Measurements from ENCODE around the gene WNT2B.

WNT2B gene

GRCh38 chr1:112530832-112531231 lies 22.1 kb downstream of the WNT2B start:
- DNase-seq = no peak

GRCh38 chr1:112532064-112532463 lies 23.3 kb downstream of the WNT2B start:
- DNase-seq = no peak

- no peak for DNase-seq
Observed at GRCh38 chr1:112533029-112533428, 24.3 kb downstream of the WNT2B start.

- DNase-seq = no peak
Observed at GRCh38 chr1:112536561-112536960, 27.8 kb downstream of the WNT2B start.

GRCh38 chr1:112537456-112537855 lies 28.7 kb downstream of the WNT2B start:
- DNase-seq = no peak

GRCh38 chr1:112538883-112539282 lies 30.1 kb downstream of the WNT2B start:
- no peak for DNase-seq

GRCh38 chr1:112540226-112540794 lies 31.5 kb downstream of the WNT2B start:
- no peak for DNase-seq

- no peak for DNase-seq
Observed at GRCh38 chr1:112541299-112541698, 32.5 kb downstream of the WNT2B start.

GRCh38 chr1:112542206-112542973 lies 33.6 kb downstream of the WNT2B start:
- DNase-seq = no peak

- no peak for DNase-seq
Observed at GRCh38 chr1:112544011-112544688, 35.4 kb downstream of the WNT2B start.

GRCh38 chr1:112544751-112545150 lies 36.0 kb downstream of the WNT2B start:
- DNase-seq = no peak

GRCh38 chr1:112546076-112546475 lies 37.3 kb downstream of the WNT2B start:
- DNase-seq = no peak

GRCh38 chr1:112548547-112548946 lies 39.8 kb downstream of the WNT2B start:
- DNase-seq = no peak

- no peak for DNase-seq
Observed at GRCh38 chr1:112549590-112549989, 40.8 kb downstream of the WNT2B start.

GRCh38 chr1:112554411-112554810 lies 45.6 kb downstream of the WNT2B start:
- no peak for DNase-seq

GRCh38 chr1:112557385-112557784 lies 48.6 kb downstream of the WNT2B start:
- DNase-seq = no peak

- no peak for DNase-seq
Observed at GRCh38 chr1:112558634-112559033, 49.9 kb downstream of the WNT2B start.

GRCh38 chr1:112563341-112563740 lies 54.6 kb downstream of the WNT2B start:
- no peak for DNase-seq

GRCh38 chr1:112564081-112564480 lies 55.3 kb downstream of the WNT2B start:
- no peak for DNase-seq

GRCh38 chr1:112565800-112566199 lies 57.0 kb downstream of the WNT2B start:
- no peak for DNase-seq

GRCh38 chr1:112575154-112575804 lies 66.5 kb downstream of the WNT2B start:
- DNase-seq = no peak

- DNase-seq = no peak
Observed at GRCh38 chr1:112576240-112576639, 67.5 kb downstream of the WNT2B start.

Measured in central memory CD4-positive, alpha-beta T cell (primary cell).